ENCODE measurements around the gene USP32.

USP32 gene

GRCh38 chr17:60300011-60300410 lies 91.9 kb downstream of the USP32 start:
- DNase-seq (ENCODE audit: low read depth, low spot score): no peak

DNA sequence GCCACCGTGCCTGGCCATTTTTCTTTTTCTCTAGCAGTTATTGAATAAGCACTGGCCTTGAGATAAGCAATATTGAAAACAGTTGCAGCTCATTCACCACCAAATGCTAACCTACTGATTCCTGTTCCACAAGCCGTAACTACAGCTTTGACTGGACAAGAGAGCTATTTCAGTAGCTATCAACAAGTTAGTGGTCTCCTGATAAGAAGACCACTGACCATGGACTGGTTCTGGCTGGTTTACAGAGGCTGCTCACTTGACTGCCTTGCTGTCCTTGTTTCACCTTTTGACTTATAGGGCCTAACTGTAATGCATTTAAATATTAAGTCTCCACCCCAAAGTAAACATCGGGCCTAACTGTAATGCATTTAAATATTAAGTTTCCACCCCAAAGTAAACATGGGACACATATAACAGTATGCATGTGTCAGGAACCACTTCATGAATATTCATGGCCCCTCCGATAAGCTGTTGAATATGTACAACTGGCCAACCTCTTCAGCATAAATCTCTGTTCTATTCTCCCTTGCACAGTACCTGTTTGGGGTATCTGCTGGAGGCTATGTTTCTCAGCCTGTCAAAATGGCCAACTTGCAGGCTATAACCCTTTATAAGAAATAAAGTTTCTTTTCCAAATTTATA lies 94.1 kb downstream of the USP32 start:
- DNase-seq (ENCODE audit: low read depth, low spot score): no peak

GRCh38 chr17:60296177-60296576 lies 95.8 kb downstream of the USP32 start:
- DNase-seq (ENCODE audit: low read depth, low spot score): no peak

GRCh38 chr17:60293580-60294335 lies 98.2 kb downstream of the USP32 start:
- DNase-seq (ENCODE audit: low read depth, low spot score): no peak

- no peak for DNase-seq (ENCODE audit: low read depth, low spot score)
Measured at GRCh38 chr17:60292697-60293096, 99.2 kb downstream of the USP32 start.

GRCh38 chr17:60284709-60285108 lies 107.2 kb downstream of the USP32 start:
- no peak for DNase-seq (ENCODE audit: low read depth, low spot score)

DNA sequence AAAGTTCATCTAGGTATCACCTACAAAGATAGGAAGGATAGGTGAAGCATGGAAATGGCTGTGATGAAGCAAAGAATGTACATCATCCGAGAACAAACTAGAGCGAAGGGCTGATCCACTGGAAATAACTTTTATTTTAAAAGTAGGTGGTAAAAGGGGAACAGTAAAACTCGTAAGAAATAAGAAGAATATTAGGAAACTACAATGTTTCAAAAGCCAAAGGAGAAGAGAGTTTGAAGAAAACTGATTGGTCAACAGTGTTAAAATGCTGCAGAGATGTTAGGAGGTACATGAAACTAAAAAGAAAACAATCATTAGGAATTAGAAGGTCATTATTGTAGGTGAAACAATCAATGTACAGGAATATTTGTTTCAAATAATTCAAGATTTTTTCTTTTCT lies 108.1 kb downstream of the USP32 start:
- no peak for DNase-seq (ENCODE audit: low read depth, low spot score)

- no peak for DNase-seq (ENCODE audit: low read depth, low spot score)
Measured at GRCh38 chr17:60280673-60281072, 111.3 kb downstream of the USP32 start.

GRCh38 chr17:60278237-60278636 lies 113.7 kb downstream of the USP32 start:
- no peak for DNase-seq (ENCODE audit: low read depth, low spot score)

DNA sequence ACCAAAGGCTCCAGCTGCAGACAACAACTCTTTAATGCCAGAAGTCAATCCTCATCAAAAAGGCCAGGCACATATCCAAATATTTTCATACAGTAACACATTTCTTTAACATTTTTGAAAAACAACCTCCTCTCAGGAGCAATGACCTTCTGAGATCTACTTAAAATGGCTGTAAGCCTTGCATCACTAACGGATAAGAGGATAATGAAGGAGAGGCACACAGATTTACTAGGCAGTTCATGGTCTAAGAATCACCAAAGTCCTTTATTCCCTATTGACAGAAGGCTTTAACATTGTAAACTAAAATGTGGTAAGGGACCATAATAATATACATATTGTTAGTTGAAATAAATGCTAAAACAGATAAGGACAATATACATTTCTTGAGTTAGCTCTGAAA lies 114.7 kb downstream of the USP32 start:
- no peak for DNase-seq (ENCODE audit: low read depth, low spot score)

DNA sequence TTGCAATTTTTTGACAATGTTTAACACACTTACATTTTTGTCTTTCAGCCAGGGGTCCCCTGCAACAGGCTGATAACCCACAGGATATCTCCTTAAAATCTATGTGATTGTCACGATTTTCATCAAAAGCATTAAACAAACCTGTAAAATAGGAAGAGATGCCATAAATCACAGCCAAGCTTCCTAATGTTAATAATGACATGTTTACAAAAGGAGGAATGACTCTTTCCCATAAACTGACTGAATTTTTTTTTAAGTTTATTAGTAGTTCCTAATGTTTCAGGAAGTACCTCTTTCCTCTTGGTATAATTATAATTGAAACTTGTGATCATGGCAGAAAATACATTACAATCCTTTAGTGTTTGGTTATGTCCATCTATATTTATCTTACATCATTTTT lies 122.5 kb downstream of the USP32 start:
- no peak for DNase-seq (ENCODE audit: low read depth, low spot score)

GRCh38 chr17:60260540-60260939 lies 131.4 kb downstream of the USP32 start:
- DNase-seq (ENCODE audit: low read depth, low spot score): no peak

DNA sequence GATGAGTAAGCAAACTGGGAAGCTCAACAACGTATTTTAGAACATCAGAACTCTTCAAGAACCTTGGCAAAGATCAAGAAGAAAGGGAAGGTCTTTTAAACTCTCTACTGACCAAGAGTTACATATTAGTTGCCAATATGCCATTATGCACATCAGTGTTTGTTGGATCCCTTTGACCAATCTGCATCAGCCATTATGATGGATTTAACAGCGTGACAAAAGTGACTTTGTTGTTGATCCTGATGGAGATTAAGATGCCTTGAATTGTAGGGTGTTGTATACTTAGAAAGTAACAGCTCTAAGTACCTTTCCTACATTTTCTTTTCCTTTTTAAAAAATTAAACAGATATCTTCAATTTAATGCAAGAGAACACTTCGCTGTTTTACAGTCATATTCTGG lies 133.6 kb downstream of the USP32 start:
- DNase-seq (ENCODE audit: low read depth, low spot score): no peak

DNA sequence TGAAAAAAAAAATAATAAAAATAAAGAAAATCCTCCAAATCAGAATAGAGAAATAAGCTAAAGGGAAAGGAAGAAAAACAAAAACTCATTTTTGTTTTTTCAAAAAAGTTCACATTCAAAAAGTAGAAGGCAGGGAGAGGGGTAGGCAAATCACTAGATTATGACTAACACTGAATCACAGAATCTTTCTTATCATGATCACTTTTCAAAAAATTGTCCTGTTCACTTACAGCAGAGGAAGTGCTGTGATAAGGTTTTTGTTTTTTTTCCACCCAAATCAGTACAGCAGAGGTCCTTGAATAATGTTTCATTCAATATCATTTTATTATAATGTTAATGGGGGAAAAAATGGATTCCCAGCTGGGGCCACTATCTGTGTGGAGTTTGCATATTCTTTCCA lies 135.8 kb downstream of the USP32 start:
- no peak for DNase-seq (ENCODE audit: low read depth, low spot score)

DNA sequence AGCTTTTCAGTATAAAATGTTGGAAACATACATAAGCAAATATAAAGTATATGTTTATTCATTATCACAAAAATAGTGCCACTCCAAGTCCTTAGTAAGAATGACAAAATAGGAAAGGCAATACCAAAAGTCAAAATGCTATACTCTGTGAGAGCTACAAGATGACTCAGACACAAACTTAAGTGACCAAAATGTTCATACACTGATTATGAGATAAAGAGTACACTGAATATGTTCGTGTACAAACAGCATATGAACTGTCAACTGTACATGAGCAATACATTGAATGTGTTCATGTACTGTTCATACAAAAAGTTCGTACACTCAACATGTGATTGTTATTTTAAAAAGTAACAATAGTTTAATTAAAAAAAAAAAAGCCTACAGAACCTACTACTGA lies 138.9 kb downstream of the USP32 start:
- DNase-seq (ENCODE audit: low read depth, low spot score): no peak

DNA sequence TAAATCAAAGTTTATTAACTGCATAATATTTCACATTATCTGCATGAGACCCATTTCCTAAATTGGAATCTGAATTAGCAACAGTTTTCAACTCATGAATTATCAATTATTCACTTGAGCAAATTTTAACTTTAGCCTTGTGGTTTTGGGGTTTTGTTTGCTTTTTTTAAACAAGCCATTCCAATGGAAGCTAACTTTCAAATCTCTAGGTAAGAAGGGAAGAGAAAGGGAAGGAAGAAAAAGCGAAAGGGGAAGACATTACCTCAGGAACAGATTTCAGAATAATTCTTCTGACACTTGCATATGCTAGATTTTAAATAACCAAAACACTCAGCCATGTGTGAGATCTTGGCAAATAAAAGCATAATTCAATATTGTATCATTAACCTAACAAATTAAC lies 139.5 kb downstream of the USP32 start:
- DNase-seq (ENCODE audit: low read depth, low spot score): no peak

DNA sequence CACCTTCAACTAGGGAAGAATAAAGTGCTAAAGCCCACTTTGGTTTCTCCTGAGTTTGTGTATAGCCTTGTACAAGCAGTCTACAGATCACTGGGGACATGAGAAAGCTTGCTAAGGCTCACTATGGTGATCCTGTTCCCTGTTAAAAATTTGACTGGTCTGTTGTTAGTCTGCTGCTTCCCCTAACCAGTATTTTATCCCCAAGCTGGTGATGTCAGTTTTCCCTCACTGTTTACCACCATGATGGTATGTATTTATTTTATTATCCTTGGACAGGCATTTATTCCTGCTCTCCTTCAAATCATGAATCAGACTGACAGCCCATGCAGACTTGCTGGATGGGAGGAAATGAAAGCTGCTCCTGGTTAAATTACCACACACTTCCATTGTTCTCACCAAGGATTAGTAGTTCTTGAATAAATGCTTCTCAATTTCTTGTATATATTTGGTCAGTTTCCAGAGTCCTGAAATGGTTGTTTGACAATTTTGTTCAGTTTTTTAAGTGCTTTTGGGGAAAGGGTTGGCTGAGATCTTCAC lies 142.6 kb downstream of the USP32 start:
- DNase-seq (ENCODE audit: low read depth, low spot score): no peak

GRCh38 chr17:60248618-60249289 lies 143.2 kb downstream of the USP32 start:
- DNase-seq (ENCODE audit: low read depth, low spot score): no peak

DNA sequence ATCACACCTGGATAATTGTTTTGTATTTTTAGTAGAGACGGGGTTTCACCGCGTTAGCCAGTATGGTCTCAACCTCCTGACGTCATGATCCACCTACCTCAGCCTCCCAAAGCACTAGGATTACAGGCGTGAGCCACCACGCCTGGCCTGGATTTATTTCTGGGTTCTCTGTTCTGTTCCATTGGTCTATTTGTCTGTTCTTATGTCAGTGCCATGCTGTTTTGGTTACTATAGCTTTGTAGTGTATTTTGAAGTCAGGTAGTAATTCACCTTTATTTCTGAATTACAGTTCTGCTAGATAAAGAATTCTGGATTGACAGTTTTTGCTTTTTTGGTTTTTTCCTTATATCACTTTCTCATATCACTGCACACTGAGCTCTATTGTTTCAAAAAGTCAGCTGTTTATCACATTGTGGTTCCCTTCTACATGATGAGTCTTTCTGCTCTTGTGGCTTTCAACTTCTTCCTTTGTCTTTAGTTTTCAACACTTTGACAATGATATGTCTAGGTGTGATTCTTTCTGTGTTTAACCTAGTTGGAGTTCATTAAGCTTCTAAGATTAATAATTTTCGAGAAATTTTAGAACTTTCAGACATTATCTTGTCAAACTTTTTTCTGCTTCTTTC lies 144.0 kb downstream of the USP32 start:
- no peak for DNase-seq (ENCODE audit: low read depth, low spot score)

DNA sequence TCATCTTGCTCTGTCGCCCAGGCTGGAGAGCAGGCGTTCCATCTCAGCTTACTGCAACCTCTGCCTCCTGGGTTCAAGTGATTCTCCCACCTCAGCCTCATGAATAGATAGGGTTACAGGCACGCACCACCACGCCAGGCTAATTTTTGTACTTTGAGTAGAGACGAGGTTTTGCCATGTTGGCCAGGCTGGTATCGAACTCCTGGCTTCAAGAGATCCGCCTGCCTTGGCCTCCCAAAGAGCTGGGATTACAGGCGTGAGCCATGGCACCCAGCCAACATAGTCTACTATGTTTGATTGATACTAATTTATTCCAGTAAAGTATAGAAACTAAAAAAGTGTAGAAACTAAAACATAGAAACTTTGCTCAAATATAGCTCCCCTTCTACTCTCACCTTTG lies 147.3 kb downstream of the USP32 start:
- DNase-seq (ENCODE audit: low read depth, low spot score): no peak

DNA sequence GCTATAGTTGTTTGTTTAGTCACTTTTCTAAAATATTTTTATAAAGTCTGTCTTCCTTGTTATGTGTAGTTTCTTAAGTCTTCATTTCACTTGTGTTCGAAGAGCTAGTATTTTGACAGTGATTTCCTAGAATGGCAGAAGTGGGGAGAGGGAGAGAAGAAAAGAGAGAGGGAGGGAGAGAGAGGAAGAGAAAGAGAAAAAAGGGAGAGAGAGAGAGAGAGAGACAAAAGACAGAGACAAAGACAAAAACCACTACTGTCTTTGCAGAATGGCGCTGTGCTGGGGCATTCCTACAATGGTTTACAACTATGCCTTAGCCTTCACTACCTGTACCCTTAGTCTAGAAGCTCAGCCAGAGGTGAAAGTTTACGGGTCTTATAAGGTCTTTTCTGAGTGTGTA lies 151.6 kb downstream of the USP32 start:
- no peak for DNase-seq (ENCODE audit: low read depth, low spot score)

- no peak for DNase-seq (ENCODE audit: low read depth, low spot score)
Measured at GRCh38 chr17:60231691-60232090, 160.2 kb downstream of the USP32 start.
